K562 (cell line): ENCODE results near the gene SIRPG. TPM values are rescaled to one million over a fixed set of nuclear protein-coding genes. Genes with fewer than 3 reads are reported as not detected.

Experiments
- ATAC-seq: fragments of 200-7000 bp; cut with Tn5 transposase; 3 replicates; pipeline ENCODE4 v1.9.1; 2020; ENCODE audit warnings: moderate library complexity
- BruUV-seq: library from RNA; stranded (reverse); fragments of 400-500 nt; replicated peaks from 2 replicates; lab custom pipeline; 2021; lab: Mats Ljungman, UMichigan
- CTCF ChIA-PET: fragments of 300-600 bp; formaldehyde crosslinking; extraction: SDS; loops from one replicate; lab custom pipeline; 2021; ENCODE audit warnings: low intra/inter-chr PET ratio; lab: Yijun Ruan, JAX
- POLR2A ChIA-PET: fragments of 300-600, 350-650 bp; sonication (Branson Sonifier 250); formaldehyde crosslinking; extraction: SDS; loops from one replicate; lab custom pipeline; 2021; ENCODE audit warnings: antibody characterized with exemption, inconsistent platforms; lab: Yijun Ruan, JAX
- DNase-seq, 4 experiments: peaks; one replicate each; pipeline versions ENCODE4 v3.0.0 to v3.0.0-alpha.2; 2011 to 2018; ENCODE audit warnings: low spot score in 3 of 4, mixed read lengths in 3 of 4; ENCODE audit errors: extremely low read depth in 1 of 4
- FAIRE-seq: peaks from 2 replicates; lab custom pipeline; 2011; peaks lifted over from hg19 to GRCh38; lab: Jason Lieb, UNC
- H2AFZ ChIP-seq: 2 replicates; pipeline ENCODE4 v1.6.0; 2011; ENCODE audit warnings: low read depth, low read length, control low read depth, inconsistent platforms
- H3K27ac ChIP-seq: fragments of 200-600 bp; 3 replicates; pipeline ENCODE4 v1.8.0; 2011; ENCODE audit warnings: low read depth, mild to moderate bottlenecking, control low read depth, inconsistent platforms, low read length, moderate library complexity, mixed read lengths; ENCODE audit errors: extremely low read depth
- H3K27me3 ChIP-seq, 2 experiments: fragments of 300-600 bp in 1 of 2; 2 replicates in 1 of 2; 3 replicates in 1 of 2; pipeline versions ENCODE4 v1.6.0 to v1.8.0; 2011; ENCODE audit warnings: inconsistent platforms in 2 of 2, low read length in 2 of 2, mild to moderate bottlenecking in 1 of 2, mixed read lengths in 1 of 2, moderate library complexity in 1 of 2; ENCODE audit not compliant: control insufficient read depth in 2 of 2, insufficient read depth in 2 of 2
- H3K36me3 ChIP-seq: fragments of 300-600 bp; 3 replicates; pipeline ENCODE4 v1.8.0; 2011; ENCODE audit warnings: mild to moderate bottlenecking, low read length, inconsistent platforms; ENCODE audit not compliant: control insufficient read depth, insufficient read depth
- H3K4me1 ChIP-seq, 2 experiments: fragments of 200-600 bp in 1 of 2; replicated peaks in 1 of 2; 2 replicates in 1 of 2; 3 replicates in 1 of 2; pipeline versions ENCODE4 v1.5.1 to v1.8.0; 2011; ENCODE audit warnings: inconsistent platforms in 2 of 2, low read length in 2 of 2, mild to moderate bottlenecking in 1 of 2, mixed read lengths in 1 of 2, moderate library complexity in 1 of 2; ENCODE audit not compliant: control insufficient read depth in 2 of 2, insufficient read depth in 2 of 2
- H3K4me2 ChIP-seq: 2 replicates; pipeline ENCODE4 v1.6.1; 2011; ENCODE audit warnings: low read length, control low read depth, inconsistent platforms, mixed read lengths; ENCODE audit not compliant: insufficient read depth
- H3K4me3 ChIP-seq: fragments of 200-600 bp; sonication (generic), shearing (Covaris generic); 2 replicates; pipeline ENCODE4 v1.5.1; 2016; ENCODE audit warnings: control low read depth, inconsistent platforms
- H3K79me2 ChIP-seq: fragments of 200-600 bp; 3 replicates; pipeline ENCODE4 v1.8.0; 2011; ENCODE audit warnings: low read length, inconsistent platforms; ENCODE audit not compliant: control insufficient read depth, insufficient read depth
- H3K9ac ChIP-seq, 2 experiments: 2 replicates each; pipeline versions ENCODE4 v1.6.0 to v1.6.1; 2011; ENCODE audit warnings: low read depth in 2 of 2, low read length in 2 of 2, control low read depth in 1 of 2, inconsistent platforms in 1 of 2, mild to moderate bottlenecking in 1 of 2, mixed read lengths in 1 of 2; ENCODE audit not compliant: insufficient read depth in 1 of 2
- H3K9me1 ChIP-seq: one replicate; pipeline ENCODE4 v1.6.0; 2011; ENCODE audit warnings: inconsistent platforms, mild to moderate bottlenecking, low read length, moderate library complexity; ENCODE audit not compliant: control insufficient read depth, insufficient read depth
- H3K9me3 ChIP-seq: replicated peaks from 2 replicates; pipeline ENCODE4 v1.5.1; 2011; ENCODE audit warnings: low read depth, low read length, inconsistent platforms; ENCODE audit not compliant: control insufficient read depth, insufficient read depth
- H4K20me1 ChIP-seq: replicated peaks from 2 replicates; pipeline ENCODE4 v1.6.1; 2011; ENCODE audit warnings: low read length, inconsistent platforms, mixed read lengths; ENCODE audit not compliant: control insufficient read depth, insufficient read depth
- CBX1 ChIP-seq: sonication (generic); IDR thresholded peaks from 2 replicates; pipeline ENCODE4 v1.6.1; 2016; ENCODE audit warnings: antibody characterized with exemption, low read depth, mild to moderate bottlenecking
- CREM ChIP-seq: IDR thresholded peaks from 2 replicates; pipeline ENCODE4 v1.6.1; 2014; ENCODE audit warnings: antibody characterized with exemption, low read depth
- KAT2B ChIP-seq: IDR thresholded peaks from one replicate; pipeline ENCODE4 v1.6.1; 2012; ENCODE audit warnings: low read depth, mild to moderate bottlenecking, control low read depth, inconsistent platforms, low read length, moderate library complexity
- MAZ ChIP-seq, 2 experiments: fragments of 450-650 bp in 1 of 2; sonication (generic) in 1 of 2; formaldehyde crosslinking; IDR thresholded peaks in 1 of 2; conservative IDR thresholded peaks in 1 of 2; 2 replicates each; pipeline versions ENCODE4 v1.4.0 to v1.5.0; 2020; ENCODE audit warnings: mild to moderate bottlenecking in 1 of 2, missing genetic modification reagents in 1 of 2
- MCM7 ChIP-seq, 2 experiments: fragments of 450-650 bp; IDR thresholded peaks; 2 replicates each; pipeline ENCODE4 v1.6.1; 2016 to 2018
- SMARCB1 ChIP-seq: IDR thresholded peaks from 2 replicates; pipeline ENCODE4 v1.6.1; 2011; ENCODE audit warnings: improper control_type of control experiment, low read depth; ENCODE audit not compliant: insufficient read length
- SP1 ChIP-seq: sonication (generic); formaldehyde crosslinking; IDR thresholded peaks from 2 replicates; pipeline ENCODE4 v1.8.1; 2022; ENCODE audit warnings: mild to moderate bottlenecking, missing genetic modification reagents
- ZNF408 ChIP-seq: fragments of 250-450 bp; sonication (Bioruptor Pico); IDR thresholded peaks from 2 replicates; pipeline ENCODE4 v1.4.0; 2020; ENCODE audit warnings: low read depth, mild to moderate bottlenecking, moderate library complexity
- WGBS: fragments of 100-300 bp; shearing (Covaris generic); methylation state at CpG from one replicate; pipeline ENCODE4 v1.1.6; 2016; ENCODE audit warnings: low coverage, mixed read lengths; ENCODE audit not compliant: insufficient coverage; ENCODE audit errors: missing lambda C conversion rate; 5-methylcytosine and 5-hydroxymethylcytosine counted together
- in situ Hi-C: fragments of 300-500 bp; cut with MboI; formaldehyde crosslinking; loops from 4 replicates; pipeline ENCODE4 v1.15.0; 2018; ENCODE audit warnings: inconsistent platforms, mixed read lengths
- intact Hi-C: fragments of 100-400 bp; cut with micrococcal nuclease; formaldehyde crosslinking; loops from 2 replicates; pipeline ENCODE4 v1.14.2; 2022
- polyA plus RNA-seq, 8 experiments: library from polyadenylated mRNA; depleted of rRNA in 4 of 8; stranded (reverse) in 5 of 8; unstranded in 3 of 8; fragments of >200 nt; fragmentation: Nextera tagmentation in 2 of 8; fragmentation: Illumina TruSeq in 1 of 8; extraction: Ambion mirVana in 2 of 8; extraction: Trizol in 1 of 8; gene quantifications; 2 replicates each; pipeline versions ENCODE4 v1.2.1 to v1.2.3, GENCODE V29; 2011 to 2014; ENCODE audit warnings: inconsistent platforms in 1 of 8, missing spikeins in 1 of 8
- total RNA-seq, 7 experiments: library from RNA; depleted of rRNA in 6 of 7; stranded (reverse); fragments of >200 nt in 6 of 7; fragmentation: Illumina TruSeq in 2 of 7; extraction: Trizol in 2 of 7; gene quantifications; 2 replicates each; pipeline versions ENCODE4 v1.2.1 to v1.2.3, GENCODE V29; 2011 to 2021; ENCODE audit warnings: low replicate concordance in 1 of 7
- TF ChIP-seq, protein P1 (sequence below): fragments of 450-650 bp; IDR thresholded peaks from 2 replicates; pipeline ENCODE4 v1.6.1; 2018; ENCODE audit not compliant: partially characterized antibody
- TF ChIP-seq, protein P2 (sequence below): sonication (generic); formaldehyde crosslinking; IDR thresholded peaks from 2 replicates; pipeline ENCODE4 v1.8.1; 2023; ENCODE audit warnings: mild to moderate bottlenecking, missing genetic modification reagents

The SIRPG gene
- total and polyA plus RNA-seq, 9 of the 15 experiments (the other 6 are each of a cell fraction or from before 2014, with no cell fraction given): not detected

DNA sequence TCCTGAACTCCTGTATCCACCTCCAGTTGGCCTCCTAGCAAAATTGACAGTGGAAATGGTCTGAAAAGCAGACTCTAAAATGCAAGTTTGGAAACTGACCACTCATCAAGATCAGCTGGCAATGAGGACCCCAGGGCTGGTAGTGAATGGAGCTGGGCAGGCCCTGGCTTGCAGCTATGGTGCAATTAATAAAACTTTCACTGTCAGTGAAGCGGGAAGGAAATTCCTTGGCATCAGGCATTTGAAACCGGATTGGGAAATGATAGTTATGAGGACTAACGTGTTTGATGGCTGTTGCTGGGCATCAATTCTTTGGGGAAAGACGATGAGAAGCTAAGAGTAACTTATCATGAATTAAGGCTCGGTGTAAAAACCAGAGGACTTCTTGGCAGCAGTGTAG lies 56.8 kb downstream of the SIRPG start (continued):
- TF ChIP-seq, protein P1, sequence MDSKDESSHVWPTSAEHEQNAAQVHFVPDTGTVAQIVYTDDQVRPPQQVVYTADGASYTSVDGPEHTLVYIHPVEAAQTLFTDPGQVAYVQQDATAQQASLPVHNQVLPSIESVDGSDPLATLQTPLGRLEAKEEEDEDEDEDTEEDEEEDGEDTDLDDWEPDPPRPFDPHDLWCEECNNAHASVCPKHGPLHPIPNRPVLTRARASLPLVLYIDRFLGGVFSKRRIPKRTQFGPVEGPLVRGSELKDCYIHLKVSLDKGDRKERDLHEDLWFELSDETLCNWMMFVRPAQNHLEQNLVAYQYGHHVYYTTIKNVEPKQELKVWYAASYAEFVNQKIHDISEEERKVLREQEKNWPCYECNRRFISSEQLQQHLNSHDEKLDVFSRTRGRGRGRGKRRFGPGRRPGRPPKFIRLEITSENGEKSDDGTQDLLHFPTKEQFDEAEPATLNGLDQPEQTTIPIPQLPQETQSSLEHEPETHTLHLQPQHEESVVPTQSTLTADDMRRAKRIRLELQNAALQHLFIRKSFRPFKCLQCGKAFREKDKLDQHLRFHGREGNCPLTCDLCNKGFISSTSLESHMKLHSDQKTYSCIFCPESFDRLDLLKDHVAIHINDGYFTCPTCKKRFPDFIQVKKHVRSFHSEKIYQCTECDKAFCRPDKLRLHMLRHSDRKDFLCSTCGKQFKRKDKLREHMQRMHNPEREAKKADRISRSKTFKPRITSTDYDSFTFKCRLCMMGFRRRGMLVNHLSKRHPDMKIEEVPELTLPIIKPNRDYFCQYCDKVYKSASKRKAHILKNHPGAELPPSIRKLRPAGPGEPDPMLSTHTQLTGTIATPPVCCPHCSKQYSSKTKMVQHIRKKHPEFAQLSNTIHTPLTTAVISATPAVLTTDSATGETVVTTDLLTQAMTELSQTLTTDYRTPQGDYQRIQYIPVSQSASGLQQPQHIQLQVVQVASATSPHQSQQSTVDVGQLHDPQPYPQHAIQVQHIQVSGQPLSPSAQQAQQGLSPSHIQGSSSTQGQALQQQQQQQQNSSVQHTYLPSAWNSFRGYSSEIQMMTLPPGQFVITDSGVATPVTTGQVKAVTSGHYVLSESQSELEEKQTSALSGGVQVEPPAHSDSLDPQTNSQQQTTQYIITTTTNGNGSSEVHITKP: no peak
- no peak for TF ChIP-seq ZNF408 (CRISPR knock-in tag)
- TF ChIP-seq SP1 (CRISPR knock-in tag): no peak
- no peak for TF ChIP-seq MCM7 (IDR thresholded peaks at IDR 0.05)
- TF ChIP-seq, all 486 proteins: peak for 0

DNA sequence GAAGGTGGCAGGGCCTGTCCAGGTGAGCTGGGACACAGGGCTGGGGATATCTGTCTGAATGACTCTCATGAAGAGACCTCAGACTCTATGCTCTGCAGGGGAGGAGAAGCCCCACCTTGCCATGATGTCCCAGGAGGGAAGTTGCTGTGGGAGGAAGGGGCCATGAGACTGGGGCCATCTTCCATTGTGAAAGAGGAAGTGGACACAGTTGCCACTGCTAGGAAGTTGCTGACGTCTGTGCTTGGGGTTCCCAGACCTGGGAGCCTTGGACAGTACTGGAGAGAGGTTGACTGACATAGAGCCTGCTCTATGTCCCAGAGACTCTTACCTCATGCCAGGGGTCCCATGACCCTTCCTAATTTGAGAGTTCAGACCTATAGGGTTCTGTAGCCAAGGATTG lies 62.2 kb downstream of the SIRPG start:
- no CpG with 5 or more reads among the region's 1 CpG for WGBS
- H3K9me1 ChIP-seq: no peaks in the 10 kb centered on the region
- no peak overlapping the region for H3K4me2 ChIP-seq
- H3K27ac ChIP-seq: no peak overlapping the region
- CTCF ChIA-PET: no interaction called here
- no peak for FAIRE-seq
- H3K9me3 ChIP-seq: no peaks in the 10 kb centered on the region
- no peaks in the 10 kb centered on the region for H3K27me3 ChIP-seq
- in situ Hi-C loops: no loop called here
- TF ChIP-seq SP1 (CRISPR knock-in tag) (no peak), KAT2B (no peak), CBX1 (no peak), MAZ (CRISPR knock-in tag; conservative IDR thresholded peaks at IDR 0.05 in 1 of 2, IDR thresholded peaks at IDR 0.05 in 1 of 2) (no peak), SMARCB1 (no peak), CREM (no peak)
- TF ChIP-seq, protein P2, sequence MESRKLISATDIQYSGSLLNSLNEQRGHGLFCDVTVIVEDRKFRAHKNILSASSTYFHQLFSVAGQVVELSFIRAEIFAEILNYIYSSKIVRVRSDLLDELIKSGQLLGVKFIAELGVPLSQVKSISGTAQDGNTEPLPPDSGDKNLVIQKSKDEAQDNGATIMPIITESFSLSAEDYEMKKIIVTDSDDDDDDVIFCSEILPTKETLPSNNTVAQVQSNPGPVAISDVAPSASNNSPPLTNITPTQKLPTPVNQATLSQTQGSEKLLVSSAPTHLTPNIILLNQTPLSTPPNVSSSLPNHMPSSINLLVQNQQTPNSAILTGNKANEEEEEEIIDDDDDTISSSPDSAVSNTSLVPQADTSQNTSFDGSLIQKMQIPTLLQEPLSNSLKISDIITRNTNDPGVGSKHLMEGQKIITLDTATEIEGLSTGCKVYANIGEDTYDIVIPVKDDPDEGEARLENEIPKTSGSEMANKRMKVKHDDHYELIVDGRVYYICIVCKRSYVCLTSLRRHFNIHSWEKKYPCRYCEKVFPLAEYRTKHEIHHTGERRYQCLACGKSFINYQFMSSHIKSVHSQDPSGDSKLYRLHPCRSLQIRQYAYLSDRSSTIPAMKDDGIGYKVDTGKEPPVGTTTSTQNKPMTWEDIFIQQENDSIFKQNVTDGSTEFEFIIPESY (CRISPR knock-in tag): no peak
- TF ChIP-seq, all 486 proteins: peak for 0
- ATAC-seq (no peak), DNase-seq (no peak)
- Histone ChIP-seq H3K4me1 (no peaks in the 10 kb centered on the region), H3K4me3 (no peak overlapping the region), H4K20me1 (no peaks in the 10 kb centered on the region), H3K79me2 (no peaks in the 10 kb centered on the region), H2AFZ (no peak overlapping the region), H3K36me3 (no peaks in the 10 kb centered on the region), H3K9ac (no peak overlapping the region)
- intact Hi-C loops: no loop called here
- no TSS peak for BruUV-seq
- POLR2A ChIA-PET: no interaction called here
